GM12878 (cell line): ENCODE data around the gene TTLL13.

Experiments used
- EGR1 ChIP-seq, 2 experiments: IDR thresholded peaks; 1 replicate in 1 of 2; 2 replicates in 1 of 2; pipeline ENCODE4 v1.6.1; 2011 to 2012; ENCODE audit warnings: low read depth in 2 of 2, low read length in 2 of 2, borderline replicate concordance in 1 of 2, mild to moderate bottlenecking in 1 of 2, moderate library complexity in 1 of 2
- EP300 ChIP-seq, 2 experiments: fragments of 150-350 bp in 1 of 2; IDR thresholded peaks; 2 replicates each; pipeline ENCODE4 v1.6.1; 2011 to 2012; ENCODE audit warnings: low read depth in 2 of 2, low read length in 2 of 2, borderline replicate concordance in 1 of 2, improper control_type of control experiment in 1 of 2, inconsistent platforms in 1 of 2; ENCODE audit not compliant: control insufficient read depth in 1 of 2
- POLR2AphosphoS5 ChIP-seq: IDR thresholded peaks from 2 replicates; pipeline ENCODE4 v1.6.1; 2011; ENCODE audit warnings: mild to moderate bottlenecking, low read length, inconsistent platforms
- TF ChIP-seq, protein P1 (sequence below), 3 experiments: IDR thresholded peaks in 2 of 3; conservative IDR thresholded peaks in 1 of 3; 2 replicates each; pipeline ENCODE4 v1.5.1; 2011; ENCODE audit warnings: low read depth in 3 of 3, low read length in 3 of 3, mild to moderate bottlenecking in 3 of 3, control low read depth in 2 of 3, moderate library complexity in 2 of 3, inconsistent platforms in 1 of 3, mixed read lengths in 1 of 3; ENCODE audit not compliant: control insufficient read depth in 2 of 3, insufficient read depth in 1 of 3; ENCODE audit errors: extremely low read depth in 1 of 3

DNA sequence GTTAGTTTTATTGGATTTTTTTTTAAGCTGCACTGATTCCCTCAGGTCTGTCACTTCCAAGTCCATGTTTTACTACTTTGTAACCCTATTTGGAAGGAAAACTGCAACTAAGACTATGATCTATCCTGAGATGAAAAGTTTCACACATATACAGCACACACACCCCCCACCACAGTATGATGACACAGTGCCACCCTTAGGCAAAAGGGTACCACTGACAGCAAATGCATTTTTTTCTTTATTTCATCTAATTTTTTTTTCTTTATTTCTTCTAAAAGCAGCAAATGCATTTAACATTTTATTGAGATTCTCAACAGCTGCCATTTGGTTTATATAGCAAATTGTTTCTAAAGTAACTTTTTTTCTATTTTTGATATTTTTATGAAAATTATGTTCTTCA, 37.3 kb downstream of the TTLL13 start:
- no peak for TF ChIP-seq EP300 (IDR thresholded peaks at IDR 0.05; ENCODE audit: borderline replicate concordance in 1 of 2, control insufficient read depth in 1 of 2, low read depth in 2 of 2, low read length in 2 of 2)
- TF ChIP-seq, protein P1, sequence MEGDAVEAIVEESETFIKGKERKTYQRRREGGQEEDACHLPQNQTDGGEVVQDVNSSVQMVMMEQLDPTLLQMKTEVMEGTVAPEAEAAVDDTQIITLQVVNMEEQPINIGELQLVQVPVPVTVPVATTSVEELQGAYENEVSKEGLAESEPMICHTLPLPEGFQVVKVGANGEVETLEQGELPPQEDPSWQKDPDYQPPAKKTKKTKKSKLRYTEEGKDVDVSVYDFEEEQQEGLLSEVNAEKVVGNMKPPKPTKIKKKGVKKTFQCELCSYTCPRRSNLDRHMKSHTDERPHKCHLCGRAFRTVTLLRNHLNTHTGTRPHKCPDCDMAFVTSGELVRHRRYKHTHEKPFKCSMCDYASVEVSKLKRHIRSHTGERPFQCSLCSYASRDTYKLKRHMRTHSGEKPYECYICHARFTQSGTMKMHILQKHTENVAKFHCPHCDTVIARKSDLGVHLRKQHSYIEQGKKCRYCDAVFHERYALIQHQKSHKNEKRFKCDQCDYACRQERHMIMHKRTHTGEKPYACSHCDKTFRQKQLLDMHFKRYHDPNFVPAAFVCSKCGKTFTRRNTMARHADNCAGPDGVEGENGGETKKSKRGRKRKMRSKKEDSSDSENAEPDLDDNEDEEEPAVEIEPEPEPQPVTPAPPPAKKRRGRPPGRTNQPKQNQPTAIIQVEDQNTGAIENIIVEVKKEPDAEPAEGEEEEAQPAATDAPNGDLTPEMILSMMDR (IDR thresholded peaks at IDR 0.05 in 2 of 3, conservative IDR thresholded peaks at IDR 0.05 in 1 of 3; ENCODE audit: control insufficient read depth in 2 of 3, extremely low read depth in 1 of 3, insufficient read depth in 1 of 3, low read depth in 3 of 3, low read length in 3 of 3) = peak; percentile 54 to 80 (median 61); a peak in 5 of 6 replicates
- TF ChIP-seq POLR2AphosphoS5 = no peak
- no peak for TF ChIP-seq EGR1 (IDR thresholded peaks at IDR 0.05; ENCODE audit: borderline replicate concordance in 1 of 2, low read depth in 2 of 2, low read length in 2 of 2)
